NCI-H1436 (cell line): ENCODE data around the gene SCARF2.
"Not testable (repeated sequence)": the region's sequence is repeated elsewhere in the genome, so short reads cannot be mapped to it uniquely, and the experiment has no call there.

Experiments
- DNase-seq: peaks from one replicate; lab custom pipeline; 2025; lab: John Stamatoyannopoulos, UW

Gene SCARF2, protein sequence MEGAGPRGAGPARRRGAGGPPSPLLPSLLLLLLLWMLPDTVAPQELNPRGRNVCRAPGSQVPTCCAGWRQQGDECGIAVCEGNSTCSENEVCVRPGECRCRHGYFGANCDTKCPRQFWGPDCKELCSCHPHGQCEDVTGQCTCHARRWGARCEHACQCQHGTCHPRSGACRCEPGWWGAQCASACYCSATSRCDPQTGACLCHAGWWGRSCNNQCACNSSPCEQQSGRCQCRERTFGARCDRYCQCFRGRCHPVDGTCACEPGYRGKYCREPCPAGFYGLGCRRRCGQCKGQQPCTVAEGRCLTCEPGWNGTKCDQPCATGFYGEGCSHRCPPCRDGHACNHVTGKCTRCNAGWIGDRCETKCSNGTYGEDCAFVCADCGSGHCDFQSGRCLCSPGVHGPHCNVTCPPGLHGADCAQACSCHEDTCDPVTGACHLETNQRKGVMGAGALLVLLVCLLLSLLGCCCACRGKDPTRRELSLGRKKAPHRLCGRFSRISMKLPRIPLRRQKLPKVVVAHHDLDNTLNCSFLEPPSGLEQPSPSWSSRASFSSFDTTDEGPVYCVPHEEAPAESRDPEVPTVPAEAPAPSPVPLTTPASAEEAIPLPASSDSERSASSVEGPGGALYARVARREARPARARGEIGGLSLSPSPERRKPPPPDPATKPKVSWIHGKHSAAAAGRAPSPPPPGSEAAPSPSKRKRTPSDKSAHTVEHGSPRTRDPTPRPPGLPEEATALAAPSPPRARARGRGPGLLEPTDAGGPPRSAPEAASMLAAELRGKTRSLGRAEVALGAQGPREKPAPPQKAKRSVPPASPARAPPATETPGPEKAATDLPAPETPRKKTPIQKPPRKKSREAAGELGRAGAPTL

GRCh38 chr22:20437613-20438426, at the start of gene SCARF2:
Gene SCARF2, minus strand, starts transcription at chr22:20437825. Its CDS starts 71 bp downstream, at chr22:20437754.
- no peak for DNase-seq

- no peak for DNase-seq
These were observed 48.6 kb upstream of the SCARF2 start for GRCh38 chr22:20486229-20486628.

GRCh38 chr22:20484948-20485683, 47.5 kb upstream of the SCARF2 start:
- DNase-seq, result no peak

DNA sequence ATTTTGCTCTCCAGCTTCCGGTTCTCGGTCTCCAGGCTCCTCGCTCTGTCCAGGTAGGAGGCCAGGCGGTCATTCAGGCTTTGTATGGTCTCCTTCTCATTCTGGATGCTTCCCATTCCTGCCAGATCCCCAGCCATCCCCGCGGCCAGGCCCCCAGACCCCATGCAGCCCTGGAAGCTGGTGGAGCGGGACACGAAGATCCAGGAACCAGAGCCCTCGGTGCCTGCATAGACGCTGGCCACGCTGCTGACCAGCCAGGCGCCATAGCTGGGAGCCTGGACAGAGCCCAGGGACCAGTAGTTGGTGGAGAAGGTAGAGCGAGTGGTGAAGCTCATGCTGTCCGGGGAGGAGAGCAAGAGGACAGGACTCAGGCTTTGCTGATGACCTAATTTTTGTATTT, 46.1 kb upstream of the SCARF2 start:
- no peak for DNase-seq

GRCh38 chr22:20483143-20483506, 45.5 kb upstream of the SCARF2 start:
- not testable (repeated sequence) for DNase-seq

GRCh38 chr22:20479612-20480196, 42.1 kb upstream of the SCARF2 start:
- DNase-seq, result no peak

DNA sequence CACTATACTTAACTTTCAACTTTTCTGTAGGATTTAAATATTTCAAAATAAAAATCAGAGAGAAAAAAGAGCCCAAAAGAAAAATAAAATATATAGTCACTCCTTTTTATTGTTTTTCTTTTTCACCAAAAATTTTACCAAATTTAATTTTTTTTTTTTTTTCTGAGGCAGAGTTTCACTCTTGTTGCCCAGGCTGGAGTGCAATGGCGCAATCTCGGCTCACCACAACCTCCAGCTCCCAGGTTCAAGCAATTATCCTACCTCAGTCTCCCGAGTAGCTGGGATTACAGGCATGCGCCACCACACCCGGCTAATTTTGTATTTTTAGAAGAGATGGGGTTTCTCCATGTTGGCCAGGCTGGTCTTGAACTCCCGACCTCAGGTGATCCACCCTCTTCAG, 40.4 kb upstream of the SCARF2 start:
- not testable (repeated sequence) for DNase-seq

DNA sequence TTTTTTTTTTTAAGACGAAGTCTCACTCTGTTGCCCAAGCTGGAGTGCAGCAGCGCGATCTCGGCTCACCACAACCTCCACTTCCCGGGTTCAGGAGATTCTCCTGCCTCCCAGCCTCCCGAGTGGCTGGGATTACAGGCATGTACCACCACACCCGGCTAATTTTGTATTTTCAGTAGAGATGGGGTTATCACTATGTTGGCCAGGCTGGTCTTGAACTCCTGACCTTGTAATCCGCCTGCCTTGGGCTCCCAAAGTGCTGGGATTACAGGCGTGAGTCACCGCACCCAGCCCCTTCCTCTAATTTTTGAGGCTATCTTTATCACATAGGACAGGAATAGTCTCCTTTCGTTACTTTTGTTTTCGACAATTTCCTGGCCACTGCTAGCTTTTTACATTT, 37.9 kb upstream of the SCARF2 start:
- DNase-seq, result not testable (repeated sequence)

DNA sequence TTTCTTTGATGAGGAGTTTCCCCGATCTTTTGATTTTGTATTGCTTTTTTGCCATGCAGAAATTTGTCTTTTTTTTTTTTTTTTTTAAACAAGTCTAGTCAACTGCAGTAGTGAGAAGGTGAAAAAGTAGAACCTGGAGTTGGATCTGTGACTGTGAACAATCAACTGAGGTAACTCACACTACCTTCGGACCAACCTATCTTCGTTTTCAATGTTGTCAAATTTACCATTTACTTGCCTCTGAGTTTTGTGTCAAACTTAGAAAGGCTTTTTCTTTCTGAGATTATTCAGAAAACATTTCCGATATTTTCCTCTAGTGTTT, 37.5 kb upstream of the SCARF2 start:
- no peak for DNase-seq

DNA sequence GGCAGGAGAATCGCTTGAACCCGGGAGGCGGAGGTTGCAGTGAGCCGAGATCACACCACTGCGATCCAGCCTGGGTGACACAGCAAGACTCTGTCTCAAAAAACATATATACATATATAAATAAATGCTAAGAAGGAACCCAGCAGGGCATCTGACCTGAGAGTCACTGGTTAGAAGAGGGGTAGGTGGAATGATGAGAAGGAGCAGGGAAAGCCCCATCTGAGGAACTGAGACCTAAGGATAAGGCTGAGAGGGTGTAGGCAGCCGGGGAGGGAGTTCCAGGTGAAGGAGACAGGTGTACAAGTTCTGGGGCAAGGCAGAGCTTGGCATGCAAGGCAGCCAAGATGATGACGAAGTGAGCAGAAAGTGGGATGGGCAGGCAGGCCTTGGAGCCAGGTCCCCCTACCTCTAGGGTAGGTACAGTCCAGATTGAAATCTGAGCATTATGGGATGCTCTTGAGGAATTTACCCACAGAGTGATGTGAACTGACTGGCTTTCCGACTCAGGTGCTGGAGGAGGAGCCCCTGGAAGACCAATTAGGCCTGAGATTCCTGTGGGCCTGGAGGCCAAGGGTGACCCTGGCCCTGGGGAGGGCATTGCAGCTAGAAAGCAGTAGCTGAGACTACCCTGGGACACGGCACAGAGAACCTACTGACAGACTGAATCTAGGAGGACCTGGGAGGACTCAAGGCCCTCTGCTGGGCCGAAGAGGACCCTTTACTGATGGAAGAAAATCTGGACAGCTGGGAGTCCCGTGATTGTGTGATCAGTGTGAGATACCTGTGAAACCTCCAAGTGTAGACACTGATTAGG, 35.2 kb upstream of the SCARF2 start:
- DNase-seq, result no peak

DNA sequence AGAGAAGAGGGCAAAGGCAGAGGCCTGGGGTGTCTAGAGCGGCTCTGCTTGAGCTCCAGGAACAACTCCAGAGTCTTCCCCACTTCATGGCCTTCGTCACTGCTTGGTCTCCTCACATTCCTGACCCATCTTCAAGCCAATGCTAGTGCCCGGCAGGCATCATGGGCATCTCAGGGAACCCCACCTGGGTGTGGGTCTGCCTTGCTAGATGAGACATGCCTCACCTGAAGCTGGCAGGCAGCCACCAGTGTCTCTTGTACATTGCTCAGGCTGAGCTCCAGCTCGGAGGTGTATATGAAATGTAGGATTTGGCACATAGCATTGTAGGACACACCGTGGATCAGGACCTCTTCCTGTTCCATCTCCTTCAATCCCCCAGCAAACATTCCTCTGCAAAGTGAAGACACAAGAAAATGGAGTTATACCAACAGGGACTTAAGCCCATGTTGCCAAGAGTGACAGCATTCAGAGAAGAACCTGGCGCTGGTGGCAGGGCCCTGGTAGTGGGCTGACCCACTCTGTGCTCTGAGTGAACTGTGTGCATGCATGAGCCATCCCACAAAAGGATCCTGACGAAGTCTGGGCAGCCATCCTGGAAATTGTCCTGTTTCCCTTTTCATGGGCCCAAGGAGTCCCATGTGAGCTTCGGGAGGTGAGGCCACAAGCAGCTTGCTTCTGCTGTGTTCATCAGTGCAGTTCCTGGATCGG, 33.7 kb upstream of the SCARF2 start:
- DNase-seq, result no peak

DNA sequence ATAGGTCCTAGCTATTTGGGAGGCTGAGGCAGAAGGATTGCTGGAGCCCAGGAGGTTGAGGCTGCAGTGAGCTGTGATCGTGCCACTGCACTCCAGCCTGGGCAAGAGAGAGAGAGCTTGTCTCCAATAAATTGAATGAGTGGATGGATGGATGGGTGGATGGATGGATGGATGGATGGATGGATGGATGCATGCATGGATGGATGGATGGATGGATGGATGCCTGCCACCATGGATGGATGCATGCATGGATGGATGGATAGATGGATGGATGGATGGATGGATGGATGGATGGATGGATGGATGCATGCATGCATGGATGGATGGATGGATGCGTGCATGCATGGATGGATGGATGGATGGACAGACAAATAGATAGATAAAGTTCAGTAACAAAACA, 32.9 kb upstream of the SCARF2 start:
- not testable (repeated sequence) for DNase-seq

GRCh38 chr22:20469110-20469868, 31.7 kb upstream of the SCARF2 start:
- no peak for DNase-seq

GRCh38 chr22:20466659-20467379, 29.2 kb upstream of the SCARF2 start:
- DNase-seq, result no peak

- no peak for DNase-seq
These were observed 28.1 kb upstream of the SCARF2 start for GRCh38 chr22:20465759-20466077.

- no peak for DNase-seq
These were observed 27.5 kb upstream of the SCARF2 start for GRCh38 chr22:20464912-20465758.

- DNase-seq, result no peak
These were observed 26.5 kb upstream of the SCARF2 start for GRCh38 chr22:20464096-20464614.
